HL-60 (cell line): ENCODE results near the gene ITGB1.

Experiments used
- DNase-seq, 2 experiments: peaks; one replicate each; pipeline ENCODE4 v3.0.0-alpha.2; 2010 to 2020; ENCODE audit warnings: low read depth in 1 of 2, low spot score in 1 of 2
- H3K27ac ChIP-seq: fragments of 250-450 bp; sonication (Bioruptor Pico); replicated peaks from 2 replicates; pipeline ENCODE4 v1.5.1; 2020; ENCODE audit warnings: mild to moderate bottlenecking, moderate library complexity
- H3K27me3 ChIP-seq: fragments of 250-450 bp; sonication (Bioruptor Pico); 2 replicates; pipeline ENCODE4 v1.5.1; 2021; ENCODE audit warnings: mild to moderate bottlenecking, moderate library complexity; ENCODE audit not compliant: insufficient read depth, poor library complexity, severe bottlenecking
- H3K4me3 ChIP-seq: replicated peaks from 2 replicates; pipeline ENCODE4 v1.5.1; 2011; ENCODE audit warnings: mild to moderate bottlenecking, control low read depth, low read length; ENCODE audit not compliant: insufficient read depth
- GABPA ChIP-seq: IDR thresholded peaks from 2 replicates; pipeline ENCODE4 v1.6.1; 2012; ENCODE audit warnings: low read depth
- POLR2AphosphoS5 ChIP-seq: IDR thresholded peaks from 2 replicates; pipeline ENCODE4 v1.6.1; 2012; ENCODE audit warnings: low read depth
- SPI1 ChIP-seq: IDR thresholded peaks from 2 replicates; pipeline ENCODE4 v1.6.1; 2012; ENCODE audit warnings: low read depth, mild to moderate bottlenecking, borderline replicate concordance
- TF ChIP-seq, protein P1 (sequence below): IDR thresholded peaks from one replicate; pipeline ENCODE4 v1.5.1; 2011; ENCODE audit warnings: low read length, control low read depth, inconsistent platforms; ENCODE audit not compliant: insufficient read depth
- TF ChIP-seq, protein P2 (sequence below): IDR thresholded peaks from 2 replicates; pipeline ENCODE4 v1.6.1; 2012; ENCODE audit warnings: low read depth; ENCODE audit not compliant: insufficient replicate concordance

The ITGB1 gene

DNA sequence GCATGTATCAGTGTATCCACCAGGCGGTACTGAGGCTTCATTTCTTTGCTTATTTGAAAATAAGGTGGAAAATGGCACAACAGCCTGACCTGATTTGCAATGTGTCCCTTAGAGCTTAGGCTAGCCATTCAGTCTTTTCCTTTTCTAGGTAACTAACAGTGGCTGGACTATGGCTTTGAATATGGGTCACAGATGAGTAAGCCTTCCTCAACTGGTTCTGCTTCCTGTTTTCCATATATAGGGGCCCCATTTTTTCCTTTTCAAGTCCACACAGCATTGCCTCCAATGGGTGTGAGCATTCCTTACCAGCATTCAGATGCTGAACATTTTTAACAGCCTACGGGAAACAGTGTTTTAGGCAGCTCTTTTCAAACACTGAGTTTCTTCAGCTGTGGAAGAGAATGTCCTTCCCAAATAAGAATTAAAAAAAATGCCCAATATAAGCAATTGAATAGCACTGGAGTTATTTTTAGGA is 3.9 kb upstream of the ITGB1 start:
- Histone ChIP-seq H3K4me3 (no peak overlapping the region), H3K27ac (no peak overlapping the region), H3K27me3 (no peaks in the 10 kb centered on the region)
- no peak for TF ChIP-seq POLR2AphosphoS5
- TF ChIP-seq, protein P1, sequence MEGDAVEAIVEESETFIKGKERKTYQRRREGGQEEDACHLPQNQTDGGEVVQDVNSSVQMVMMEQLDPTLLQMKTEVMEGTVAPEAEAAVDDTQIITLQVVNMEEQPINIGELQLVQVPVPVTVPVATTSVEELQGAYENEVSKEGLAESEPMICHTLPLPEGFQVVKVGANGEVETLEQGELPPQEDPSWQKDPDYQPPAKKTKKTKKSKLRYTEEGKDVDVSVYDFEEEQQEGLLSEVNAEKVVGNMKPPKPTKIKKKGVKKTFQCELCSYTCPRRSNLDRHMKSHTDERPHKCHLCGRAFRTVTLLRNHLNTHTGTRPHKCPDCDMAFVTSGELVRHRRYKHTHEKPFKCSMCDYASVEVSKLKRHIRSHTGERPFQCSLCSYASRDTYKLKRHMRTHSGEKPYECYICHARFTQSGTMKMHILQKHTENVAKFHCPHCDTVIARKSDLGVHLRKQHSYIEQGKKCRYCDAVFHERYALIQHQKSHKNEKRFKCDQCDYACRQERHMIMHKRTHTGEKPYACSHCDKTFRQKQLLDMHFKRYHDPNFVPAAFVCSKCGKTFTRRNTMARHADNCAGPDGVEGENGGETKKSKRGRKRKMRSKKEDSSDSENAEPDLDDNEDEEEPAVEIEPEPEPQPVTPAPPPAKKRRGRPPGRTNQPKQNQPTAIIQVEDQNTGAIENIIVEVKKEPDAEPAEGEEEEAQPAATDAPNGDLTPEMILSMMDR = no peak
- no peak for TF ChIP-seq SPI1
- TF ChIP-seq GABPA = no peak
- TF ChIP-seq, protein P2, sequence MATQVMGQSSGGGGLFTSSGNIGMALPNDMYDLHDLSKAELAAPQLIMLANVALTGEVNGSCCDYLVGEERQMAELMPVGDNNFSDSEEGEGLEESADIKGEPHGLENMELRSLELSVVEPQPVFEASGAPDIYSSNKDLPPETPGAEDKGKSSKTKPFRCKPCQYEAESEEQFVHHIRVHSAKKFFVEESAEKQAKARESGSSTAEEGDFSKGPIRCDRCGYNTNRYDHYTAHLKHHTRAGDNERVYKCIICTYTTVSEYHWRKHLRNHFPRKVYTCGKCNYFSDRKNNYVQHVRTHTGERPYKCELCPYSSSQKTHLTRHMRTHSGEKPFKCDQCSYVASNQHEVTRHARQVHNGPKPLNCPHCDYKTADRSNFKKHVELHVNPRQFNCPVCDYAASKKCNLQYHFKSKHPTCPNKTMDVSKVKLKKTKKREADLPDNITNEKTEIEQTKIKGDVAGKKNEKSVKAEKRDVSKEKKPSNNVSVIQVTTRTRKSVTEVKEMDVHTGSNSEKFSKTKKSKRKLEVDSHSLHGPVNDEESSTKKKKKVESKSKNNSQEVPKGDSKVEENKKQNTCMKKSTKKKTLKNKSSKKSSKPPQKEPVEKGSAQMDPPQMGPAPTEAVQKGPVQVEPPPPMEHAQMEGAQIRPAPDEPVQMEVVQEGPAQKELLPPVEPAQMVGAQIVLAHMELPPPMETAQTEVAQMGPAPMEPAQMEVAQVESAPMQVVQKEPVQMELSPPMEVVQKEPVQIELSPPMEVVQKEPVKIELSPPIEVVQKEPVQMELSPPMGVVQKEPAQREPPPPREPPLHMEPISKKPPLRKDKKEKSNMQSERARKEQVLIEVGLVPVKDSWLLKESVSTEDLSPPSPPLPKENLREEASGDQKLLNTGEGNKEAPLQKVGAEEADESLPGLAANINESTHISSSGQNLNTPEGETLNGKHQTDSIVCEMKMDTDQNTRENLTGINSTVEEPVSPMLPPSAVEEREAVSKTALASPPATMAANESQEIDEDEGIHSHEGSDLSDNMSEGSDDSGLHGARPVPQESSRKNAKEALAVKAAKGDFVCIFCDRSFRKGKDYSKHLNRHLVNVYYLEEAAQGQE = no peak
- DNase-seq = peak in 1 of 2 experiments; percentile 14

DNA sequence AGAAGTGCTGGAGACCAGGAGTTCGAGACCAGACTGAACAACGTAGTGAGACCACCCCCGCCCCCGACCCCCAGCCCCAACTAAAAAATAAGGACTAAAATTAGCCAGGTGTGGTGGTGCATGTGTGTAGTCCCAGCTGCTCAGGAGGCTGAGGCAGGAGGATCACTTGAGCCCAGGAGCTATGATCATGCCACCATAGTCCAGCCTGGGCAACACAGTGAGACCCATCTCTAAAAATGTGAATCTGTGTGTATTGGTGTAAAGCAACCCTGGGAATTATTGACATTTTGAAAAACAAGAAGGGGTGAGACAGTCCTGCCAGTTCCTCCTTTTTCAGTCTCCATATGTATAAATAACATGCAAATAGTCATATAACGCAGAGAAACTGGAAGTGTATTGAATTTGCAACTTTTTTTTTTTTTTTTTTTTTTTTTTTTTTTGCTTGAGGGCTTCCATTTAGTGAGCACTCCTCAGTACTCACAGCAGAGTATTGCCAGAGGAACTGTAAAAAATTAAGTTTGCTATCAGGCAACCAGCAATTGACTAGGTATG is 3.4 kb upstream of the ITGB1 start:
- Histone ChIP-seq H3K27ac (no peak overlapping the region), H3K27me3 (no peaks in the 10 kb centered on the region), H3K4me3 (no peak overlapping the region)
- DNase-seq = no peak
- TF ChIP-seq GABPA (no peak), SPI1 (peak; percentile 43; the same call in 1 of the 2 replicates)

DNA sequence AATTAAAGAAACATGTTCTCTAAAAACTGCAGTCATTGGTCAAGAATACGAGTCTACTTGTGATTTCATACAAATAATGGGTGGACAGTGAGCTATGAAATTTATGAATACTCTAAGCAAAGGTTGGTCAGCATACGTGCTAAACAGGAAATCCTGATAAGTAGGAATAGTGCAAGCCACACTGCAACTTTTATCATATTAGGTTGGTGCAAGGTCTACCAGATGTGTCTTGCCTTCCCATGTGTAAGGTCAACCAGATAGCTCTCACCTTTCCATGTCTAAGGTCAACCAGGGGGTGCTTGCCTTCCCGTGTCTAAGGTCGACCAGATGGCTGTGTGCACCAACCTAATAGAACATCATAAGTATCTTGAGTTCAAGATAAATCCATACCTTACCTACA is 2.0 kb upstream of the ITGB1 start:
- Histone ChIP-seq H3K4me3 (no peak overlapping the region), H3K27ac (no peak overlapping the region), H3K27me3 (no peaks in the 10 kb centered on the region)
- DNase-seq = no peak
- TF ChIP-seq GABPA (no peak), POLR2AphosphoS5 (no peak), SPI1 (no peak)
- TF ChIP-seq, protein P2 = no peak
- TF ChIP-seq, protein P1 = no peak

DNA sequence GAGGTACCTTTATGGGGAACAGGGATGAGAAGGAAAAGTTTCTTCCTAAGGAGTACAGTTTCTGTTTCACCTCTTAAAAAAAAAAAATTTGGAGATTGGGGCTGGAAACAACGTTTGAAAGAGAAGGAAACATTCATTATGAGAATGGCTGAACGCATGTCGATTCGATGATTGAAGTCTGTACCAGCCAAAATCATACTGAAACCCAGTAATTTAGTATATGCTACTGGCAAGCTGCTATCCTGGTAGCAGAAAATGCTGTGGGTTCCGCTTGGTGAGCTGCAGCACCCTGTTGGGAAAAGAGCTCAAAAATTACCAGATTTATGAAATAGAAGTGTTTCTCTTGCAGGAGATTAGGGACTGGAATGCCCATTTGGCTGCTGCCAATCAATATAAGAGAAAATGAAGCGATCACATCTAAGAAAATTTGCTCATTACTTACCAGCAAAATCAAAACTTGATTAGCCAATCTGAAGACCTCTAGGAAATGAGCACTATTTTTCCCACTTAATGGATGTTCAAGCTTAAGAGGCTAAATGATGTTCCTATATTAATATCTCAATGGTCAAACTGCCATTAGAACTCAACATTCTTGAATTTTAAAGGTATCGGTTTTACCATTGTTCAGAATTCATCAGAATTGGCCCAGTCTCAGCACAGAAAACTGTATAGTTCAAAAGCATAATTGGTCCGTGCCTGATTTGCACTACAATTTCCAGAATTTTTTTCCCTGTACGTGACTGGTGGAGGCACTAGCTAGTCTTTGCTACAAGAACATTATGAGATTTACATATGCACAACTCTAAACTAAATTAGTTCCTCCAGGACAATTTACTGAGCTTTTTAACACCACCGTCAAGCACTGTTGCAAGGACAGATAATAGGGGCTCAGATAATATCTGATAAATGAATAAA is 1.2 kb upstream of the ITGB1 start:
- TF ChIP-seq GABPA (no peak), SPI1 (no peak), POLR2AphosphoS5 (no peak)
- TF ChIP-seq, protein P1 = no peak
- TF ChIP-seq, protein P2 = no peak
- no peak for DNase-seq
- peak overlapping the region; percentile 86 for H3K27ac ChIP-seq
- no peaks in the 10 kb centered on the region for H3K27me3 ChIP-seq
- peak overlapping the region; percentile 88 for H3K4me3 ChIP-seq
